Body of pancreas (tissue), 4 donors: ENCODE measurements around the gene CSRP1.
"Not testable (repeated sequence)": the region's sequence is repeated elsewhere in the genome, so short reads cannot be mapped to it uniquely, and the experiment has no call there.

Experiments used
- CTCF ChIP-seq, 7 experiments: fragments of 450-650 bp in 4 of 7; fragments of 200-600 bp in 3 of 7; sonication (generic) in 3 of 7; IDR thresholded peaks; one replicate each; pipeline ENCODE4 v1.5.1; 2016 to 2019; ENCODE audit warnings: antibody characterized with exemption in 7 of 7
- POLR2A ChIP-seq, 3 donors: fragments of 450-650 bp; IDR thresholded peaks; one replicate each; pipeline ENCODE4 v1.6.1; 2016; ENCODE audit warnings: antibody characterized with exemption in 3 of 3, mild to moderate bottlenecking in 2 of 3

DNA sequence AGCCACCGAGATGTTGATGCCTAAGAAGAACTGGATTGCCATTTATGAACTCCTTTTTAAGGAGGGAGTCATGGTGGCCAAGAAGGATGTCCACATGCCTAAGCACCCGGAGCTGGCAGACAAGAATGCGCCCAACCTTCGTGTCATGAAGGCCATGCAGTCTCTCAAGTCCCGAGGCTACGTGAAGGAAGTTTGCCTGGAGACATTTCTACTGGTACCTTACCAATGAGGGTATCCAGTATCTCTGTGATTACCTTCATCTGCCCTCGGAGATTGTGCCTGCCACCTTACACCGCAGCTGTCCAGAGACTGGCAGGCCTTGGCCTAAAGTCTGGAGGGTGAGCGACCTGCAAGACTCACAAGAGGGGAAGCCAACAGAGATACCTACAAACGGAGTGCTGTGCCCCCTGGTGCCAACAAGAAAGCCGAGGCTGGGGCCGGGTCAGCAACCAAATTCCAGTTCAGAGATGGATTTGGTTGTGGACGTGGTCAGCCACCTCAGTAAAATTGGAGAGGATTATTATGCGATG, 13.2 kb upstream of the CSRP1 start:
- TF ChIP-seq CTCF, POLR2A (IDR thresholded peaks at IDR 0.05): not testable (repeated sequence)
